H1 (cell line): ENCODE results near the gene CCDC8. TPM values are rescaled to one million over a fixed set of nuclear protein-coding genes. Genes with fewer than 3 reads are reported as not detected.

ENCODE experiments used
- CEBPB ChIP-seq: IDR thresholded peaks from 2 replicates; pipeline ENCODE4 v1.6.1; 2012; ENCODE audit warnings: low read depth, low read length
- NRF1 ChIP-seq: IDR thresholded peaks from 2 replicates; pipeline ENCODE4 v1.6.1; 2011; ENCODE audit warnings: mild to moderate bottlenecking, low read depth, low read length, improper control_type of control experiment
- POLR2A ChIP-seq, 2 experiments: IDR thresholded peaks; 1 replicate in 1 of 2; 2 replicates in 1 of 2; pipeline ENCODE4 v1.6.1; 2011; ENCODE audit warnings: low read depth in 2 of 2, low read length in 2 of 2, mild to moderate bottlenecking in 2 of 2; ENCODE audit errors: control extremely low read depth in 1 of 2
- RAD21 ChIP-seq, 2 experiments: IDR thresholded peaks in 1 of 2; conservative IDR thresholded peaks in 1 of 2; 2 replicates each; pipeline ENCODE4 v1.6.1; 2011; ENCODE audit warnings: low read depth in 2 of 2, low read length in 2 of 2, improper control_type of control experiment in 1 of 2, inconsistent platforms in 1 of 2, mild to moderate bottlenecking in 1 of 2, moderate library complexity in 1 of 2
- RFX5 ChIP-seq: IDR thresholded peaks from 2 replicates; pipeline ENCODE4 v1.6.1; 2011; ENCODE audit warnings: low read depth, low read length, improper control_type of control experiment, borderline replicate concordance
- SAP30 ChIP-seq: fragments of 300-600 bp; sonication (generic); IDR thresholded peaks from 2 replicates; pipeline ENCODE4 v1.7.1; 2012; ENCODE audit warnings: low read length, moderate library complexity, mild to moderate bottlenecking, inconsistent platforms; ENCODE audit not compliant: insufficient read depth, insufficient replicate concordance
- SIX5 ChIP-seq: IDR thresholded peaks from 2 replicates; pipeline ENCODE4 v1.6.1; 2011; ENCODE audit warnings: mild to moderate bottlenecking, low read depth, low read length
- SUZ12 ChIP-seq: fragments of 200-600 bp; sonication (generic); IDR thresholded peaks from 2 replicates; pipeline ENCODE4 v1.6.1; 2012; ENCODE audit warnings: mild to moderate bottlenecking, inconsistent platforms, low read length, moderate library complexity, mixed read lengths
- TEAD4 ChIP-seq: IDR thresholded peaks from 2 replicates; pipeline ENCODE4 v1.6.1; 2012; ENCODE audit warnings: low read depth, low read length, inconsistent platforms, mixed read lengths
- polyA plus RNA-seq, 7 experiments: library from polyadenylated mRNA; depleted of rRNA in 3 of 7; stranded (reverse) in 5 of 7; unstranded in 2 of 7; fragments of >200 nt in 5 of 7; fragments of 200-250 nt in 2 of 7; gene quantifications; 1 replicate in 5 of 7; 2 replicates in 1 of 7; 4 replicates in 1 of 7; pipeline versions ENCODE4 v1.2.1 to v1.2.3, GENCODE V29; 2011 to 2013; ENCODE audit warnings: missing spikeins in 2 of 7, mixed read lengths in 2 of 7
- total RNA-seq: library from RNA; stranded (reverse); fragmentation: NEBNext Ultra II Directional; extraction: Animal tissue kit (Norgen Biotek cat#: 25700); gene quantifications from 2 replicates; pipeline ENCODE4 v1.2.1, GENCODE V29; 2021
- TF ChIP-seq, protein P1 (sequence below): fragments of 300-600 bp; sonication (generic); IDR thresholded peaks from 2 replicates; pipeline ENCODE4 v1.7.1; 2012; ENCODE audit warnings: low read length, moderate library complexity, mild to moderate bottlenecking, inconsistent platforms; ENCODE audit not compliant: insufficient replicate concordance

CCDC8 gene
- total and polyA plus RNA-seq, 2 of the 8 experiments (the other 6 are each of a cell fraction or from before 2014, with no cell fraction given): 4.9 to 13.6 TPM

GRCh38 chr19:46427518-46428045 is 14.2 kb upstream of the CCDC8 start (continued):
- TF ChIP-seq, protein P1, sequence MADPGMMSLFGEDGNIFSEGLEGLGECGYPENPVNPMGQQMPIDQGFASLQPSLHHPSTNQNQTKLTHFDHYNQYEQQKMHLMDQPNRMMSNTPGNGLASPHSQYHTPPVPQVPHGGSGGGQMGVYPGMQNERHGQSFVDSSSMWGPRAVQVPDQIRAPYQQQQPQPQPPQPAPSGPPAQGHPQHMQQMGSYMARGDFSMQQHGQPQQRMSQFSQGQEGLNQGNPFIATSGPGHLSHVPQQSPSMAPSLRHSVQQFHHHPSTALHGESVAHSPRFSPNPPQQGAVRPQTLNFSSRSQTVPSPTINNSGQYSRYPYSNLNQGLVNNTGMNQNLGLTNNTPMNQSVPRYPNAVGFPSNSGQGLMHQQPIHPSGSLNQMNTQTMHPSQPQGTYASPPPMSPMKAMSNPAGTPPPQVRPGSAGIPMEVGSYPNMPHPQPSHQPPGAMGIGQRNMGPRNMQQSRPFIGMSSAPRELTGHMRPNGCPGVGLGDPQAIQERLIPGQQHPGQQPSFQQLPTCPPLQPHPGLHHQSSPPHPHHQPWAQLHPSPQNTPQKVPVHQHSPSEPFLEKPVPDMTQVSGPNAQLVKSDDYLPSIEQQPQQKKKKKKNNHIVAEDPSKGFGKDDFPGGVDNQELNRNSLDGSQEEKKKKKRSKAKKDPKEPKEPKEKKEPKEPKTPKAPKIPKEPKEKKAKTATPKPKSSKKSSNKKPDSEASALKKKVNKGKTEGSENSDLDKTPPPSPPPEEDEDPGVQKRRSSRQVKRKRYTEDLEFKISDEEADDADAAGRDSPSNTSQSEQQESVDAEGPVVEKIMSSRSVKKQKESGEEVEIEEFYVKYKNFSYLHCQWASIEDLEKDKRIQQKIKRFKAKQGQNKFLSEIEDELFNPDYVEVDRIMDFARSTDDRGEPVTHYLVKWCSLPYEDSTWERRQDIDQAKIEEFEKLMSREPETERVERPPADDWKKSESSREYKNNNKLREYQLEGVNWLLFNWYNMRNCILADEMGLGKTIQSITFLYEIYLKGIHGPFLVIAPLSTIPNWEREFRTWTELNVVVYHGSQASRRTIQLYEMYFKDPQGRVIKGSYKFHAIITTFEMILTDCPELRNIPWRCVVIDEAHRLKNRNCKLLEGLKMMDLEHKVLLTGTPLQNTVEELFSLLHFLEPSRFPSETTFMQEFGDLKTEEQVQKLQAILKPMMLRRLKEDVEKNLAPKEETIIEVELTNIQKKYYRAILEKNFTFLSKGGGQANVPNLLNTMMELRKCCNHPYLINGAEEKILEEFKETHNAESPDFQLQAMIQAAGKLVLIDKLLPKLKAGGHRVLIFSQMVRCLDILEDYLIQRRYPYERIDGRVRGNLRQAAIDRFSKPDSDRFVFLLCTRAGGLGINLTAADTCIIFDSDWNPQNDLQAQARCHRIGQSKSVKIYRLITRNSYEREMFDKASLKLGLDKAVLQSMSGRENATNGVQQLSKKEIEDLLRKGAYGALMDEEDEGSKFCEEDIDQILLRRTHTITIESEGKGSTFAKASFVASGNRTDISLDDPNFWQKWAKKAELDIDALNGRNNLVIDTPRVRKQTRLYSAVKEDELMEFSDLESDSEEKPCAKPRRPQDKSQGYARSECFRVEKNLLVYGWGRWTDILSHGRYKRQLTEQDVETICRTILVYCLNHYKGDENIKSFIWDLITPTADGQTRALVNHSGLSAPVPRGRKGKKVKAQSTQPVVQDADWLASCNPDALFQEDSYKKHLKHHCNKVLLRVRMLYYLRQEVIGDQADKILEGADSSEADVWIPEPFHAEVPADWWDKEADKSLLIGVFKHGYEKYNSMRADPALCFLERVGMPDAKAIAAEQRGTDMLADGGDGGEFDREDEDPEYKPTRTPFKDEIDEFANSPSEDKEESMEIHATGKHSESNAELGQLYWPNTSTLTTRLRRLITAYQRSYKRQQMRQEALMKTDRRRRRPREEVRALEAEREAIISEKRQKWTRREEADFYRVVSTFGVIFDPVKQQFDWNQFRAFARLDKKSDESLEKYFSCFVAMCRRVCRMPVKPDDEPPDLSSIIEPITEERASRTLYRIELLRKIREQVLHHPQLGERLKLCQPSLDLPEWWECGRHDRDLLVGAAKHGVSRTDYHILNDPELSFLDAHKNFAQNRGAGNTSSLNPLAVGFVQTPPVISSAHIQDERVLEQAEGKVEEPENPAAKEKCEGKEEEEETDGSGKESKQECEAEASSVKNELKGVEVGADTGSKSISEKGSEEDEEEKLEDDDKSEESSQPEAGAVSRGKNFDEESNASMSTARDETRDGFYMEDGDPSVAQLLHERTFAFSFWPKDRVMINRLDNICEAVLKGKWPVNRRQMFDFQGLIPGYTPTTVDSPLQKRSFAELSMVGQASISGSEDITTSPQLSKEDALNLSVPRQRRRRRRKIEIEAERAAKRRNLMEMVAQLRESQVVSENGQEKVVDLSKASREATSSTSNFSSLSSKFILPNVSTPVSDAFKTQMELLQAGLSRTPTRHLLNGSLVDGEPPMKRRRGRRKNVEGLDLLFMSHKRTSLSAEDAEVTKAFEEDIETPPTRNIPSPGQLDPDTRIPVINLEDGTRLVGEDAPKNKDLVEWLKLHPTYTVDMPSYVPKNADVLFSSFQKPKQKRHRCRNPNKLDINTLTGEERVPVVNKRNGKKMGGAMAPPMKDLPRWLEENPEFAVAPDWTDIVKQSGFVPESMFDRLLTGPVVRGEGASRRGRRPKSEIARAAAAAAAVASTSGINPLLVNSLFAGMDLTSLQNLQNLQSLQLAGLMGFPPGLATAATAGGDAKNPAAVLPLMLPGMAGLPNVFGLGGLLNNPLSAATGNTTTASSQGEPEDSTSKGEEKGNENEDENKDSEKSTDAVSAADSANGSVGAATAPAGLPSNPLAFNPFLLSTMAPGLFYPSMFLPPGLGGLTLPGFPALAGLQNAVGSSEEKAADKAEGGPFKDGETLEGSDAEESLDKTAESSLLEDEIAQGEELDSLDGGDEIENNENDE: no peak
- TF ChIP-seq RFX5 (no peak), SUZ12 (no peak), SAP30 (no peak), TEAD4 (no peak), RAD21 (IDR thresholded peaks at IDR 0.05 in 1 of 2, conservative IDR thresholded peaks at IDR 0.05 in 1 of 2; ENCODE audit: low read depth in 2 of 2, low read length in 2 of 2) (no peak), CEBPB (no peak), SIX5 (no peak), NRF1 (no peak), POLR2A (IDR thresholded peaks at IDR 0.05; ENCODE audit: control extremely low read depth in 1 of 2, low read depth in 2 of 2, low read length in 2 of 2) (no peak)
